Sigmoid colon (tissue), 7 donors: Measurements from ENCODE around the gene PEX14. TPM values are rescaled to one million over a fixed set of nuclear protein-coding genes. Genes with fewer than 3 reads are reported as not detected.
A peak's percentile ranks its signal among the peaks of the same experiment; 100 is the strongest.

Experiments
- DNase-seq: peaks from one replicate; pipeline ENCODE4 v3.0.0-alpha.2; 2019
- H3K27ac ChIP-seq, 4 donors: fragments of 200-600 bp; sonication (generic); one replicate each; pipeline ENCODE4 v1.5.1; 2016 to 2019; ENCODE audit warnings: mild to moderate bottlenecking in 1 of 4
- H3K27me3 ChIP-seq, 3 donors: fragments of 200-600 bp; sonication (generic); one replicate each; pipeline ENCODE4 v1.5.1; 2019; ENCODE audit warnings: mild to moderate bottlenecking in 1 of 3
- H3K36me3 ChIP-seq, 4 donors: fragments of 200-600 bp; sonication (generic); one replicate each; pipeline ENCODE4 v1.5.1; 2016 to 2019
- H3K4me1 ChIP-seq, 4 donors: fragments of 200-600 bp; sonication (generic); one replicate each; pipeline ENCODE4 v1.5.1; 2017 to 2019
- H3K4me3 ChIP-seq, 4 donors: fragments of 200-600 bp; sonication (generic); one replicate each; pipeline ENCODE4 v1.5.1; 2017 to 2019; ENCODE audit warnings: mild to moderate bottlenecking in 2 of 4, moderate library complexity in 1 of 4
- H3K9me3 ChIP-seq, 4 donors: fragments of 200-600 bp in 3 of 4; sonication (generic) in 3 of 4; one replicate each; pipeline versions ENCODE4 v1.5.1 to v1.6.1; 2013 to 2019
- EP300 ChIP-seq, 4 donors: sonication (generic); formaldehyde crosslinking; IDR thresholded peaks; one replicate each; pipeline ENCODE4 v1.6.1; 2017; ENCODE audit warnings: antibody characterized with exemption in 4 of 4
- POLR2A ChIP-seq, 2 donors: fragments of 450-650 bp; IDR thresholded peaks; one replicate each; pipeline ENCODE4 v1.6.1; 2016; ENCODE audit warnings: antibody characterized with exemption in 2 of 2, mild to moderate bottlenecking in 2 of 2, moderate library complexity in 2 of 2
- POLR2AphosphoS5 ChIP-seq, 4 donors: sonication (generic); formaldehyde crosslinking; IDR thresholded peaks; one replicate each; pipeline ENCODE4 v1.6.1; 2017; ENCODE audit warnings: antibody characterized with exemption in 4 of 4
- WGBS, 2 donors: extraction: QIAGEN DNeasy Blood & Tissue Kit; methylation state at CpG; one replicate each; pipeline ENCODE4 v1.1.7; 2013; 5-methylcytosine and 5-hydroxymethylcytosine counted together
- intact Hi-C: fragments of 100-400 bp; cut with DNase I; formaldehyde crosslinking; loops from one replicate; pipeline ENCODE4 v1.15.1; 2023
- polyA plus RNA-seq, 3 donors: library from polyadenylated mRNA; stranded (reverse); fragments of 200-250 nt; gene quantifications; one replicate each; pipeline ENCODE4 v1.2.3, GENCODE V29; 2013
- total RNA-seq, 4 donors: library from RNA; depleted of rRNA; stranded (reverse); fragments of >200 nt; gene quantifications; one replicate each; pipeline ENCODE4 v1.1.0, GENCODE V29; 2016
- TF ChIP-seq, protein P1 (sequence below), 4 experiments: fragments of 450-650 bp in 3 of 4; fragments of 200-600 bp in 1 of 4; IDR thresholded peaks; one replicate each; pipeline ENCODE4 v1.5.1; 2016 to 2019; ENCODE audit warnings: antibody characterized with exemption in 4 of 4, mild to moderate bottlenecking in 3 of 4, moderate library complexity in 2 of 4
- donor health status: healthy with polysubstance abuse.
- donor health status: Bipolar disorder and iron deficiency.
- donor health status: healthy.

The PEX14 gene
- total and polyA plus RNA-seq, 7 donors = 8.3 to 23.3 (median 14.4) TPM

DNA sequence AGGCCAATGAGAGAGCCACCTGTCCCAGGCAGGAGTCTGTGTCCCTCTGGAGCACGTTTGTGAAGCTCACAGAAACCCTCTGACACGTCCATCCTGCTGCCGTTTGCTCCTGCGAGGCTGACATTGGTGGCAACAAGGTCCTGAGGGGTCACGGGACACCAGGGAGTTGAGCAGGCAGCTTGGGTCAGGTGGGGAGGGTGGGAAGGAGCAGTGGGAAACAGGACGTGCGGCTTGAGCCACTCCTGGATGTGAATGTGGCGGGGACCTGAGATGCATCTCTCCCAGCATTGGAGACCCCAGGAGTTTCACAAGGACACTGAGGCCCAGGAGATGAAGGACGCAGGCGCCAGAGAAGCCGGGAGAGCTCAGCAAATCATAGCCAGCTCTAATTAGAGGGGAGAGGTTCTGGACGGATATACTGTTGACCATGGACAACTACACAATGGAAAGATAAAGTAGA lies 149.0 kb downstream of the PEX14 start:
- TF ChIP-seq, protein P1, sequence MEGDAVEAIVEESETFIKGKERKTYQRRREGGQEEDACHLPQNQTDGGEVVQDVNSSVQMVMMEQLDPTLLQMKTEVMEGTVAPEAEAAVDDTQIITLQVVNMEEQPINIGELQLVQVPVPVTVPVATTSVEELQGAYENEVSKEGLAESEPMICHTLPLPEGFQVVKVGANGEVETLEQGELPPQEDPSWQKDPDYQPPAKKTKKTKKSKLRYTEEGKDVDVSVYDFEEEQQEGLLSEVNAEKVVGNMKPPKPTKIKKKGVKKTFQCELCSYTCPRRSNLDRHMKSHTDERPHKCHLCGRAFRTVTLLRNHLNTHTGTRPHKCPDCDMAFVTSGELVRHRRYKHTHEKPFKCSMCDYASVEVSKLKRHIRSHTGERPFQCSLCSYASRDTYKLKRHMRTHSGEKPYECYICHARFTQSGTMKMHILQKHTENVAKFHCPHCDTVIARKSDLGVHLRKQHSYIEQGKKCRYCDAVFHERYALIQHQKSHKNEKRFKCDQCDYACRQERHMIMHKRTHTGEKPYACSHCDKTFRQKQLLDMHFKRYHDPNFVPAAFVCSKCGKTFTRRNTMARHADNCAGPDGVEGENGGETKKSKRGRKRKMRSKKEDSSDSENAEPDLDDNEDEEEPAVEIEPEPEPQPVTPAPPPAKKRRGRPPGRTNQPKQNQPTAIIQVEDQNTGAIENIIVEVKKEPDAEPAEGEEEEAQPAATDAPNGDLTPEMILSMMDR (IDR thresholded peaks at IDR 0.05) = no peak
- TF ChIP-seq POLR2AphosphoS5 (IDR thresholded peaks at IDR 0.05) (no peak), POLR2A (IDR thresholded peaks at IDR 0.05) (no peak), EP300 (IDR thresholded peaks at IDR 0.05) (no peak)
- no peak overlapping the region for H3K4me3 ChIP-seq
- no peaks in the 10 kb centered on the region for H3K9me3 ChIP-seq
- peaks cover 0 to 16% (median 4%) of the 10 kb centered on the region in 4 donors for H3K36me3 ChIP-seq
- H3K27me3 ChIP-seq = no peaks in the 10 kb centered on the region
- no peak for DNase-seq
- H3K4me1 ChIP-seq = peaks cover 0 to 7% (median 6%) of the 10 kb centered on the region in 4 donors
- WGBS, 2 donors = 95 to 96% methylated on average over 12 of the region's 12 CpGs
- H3K27ac ChIP-seq = peak overlapping the region in 1 of 4 donors; percentile 30
- intact Hi-C loops = loop anchor here (10.0 kb wide), 1 partner anchor 231 kb away; no protein-coding TSS in a partner anchor

DNA sequence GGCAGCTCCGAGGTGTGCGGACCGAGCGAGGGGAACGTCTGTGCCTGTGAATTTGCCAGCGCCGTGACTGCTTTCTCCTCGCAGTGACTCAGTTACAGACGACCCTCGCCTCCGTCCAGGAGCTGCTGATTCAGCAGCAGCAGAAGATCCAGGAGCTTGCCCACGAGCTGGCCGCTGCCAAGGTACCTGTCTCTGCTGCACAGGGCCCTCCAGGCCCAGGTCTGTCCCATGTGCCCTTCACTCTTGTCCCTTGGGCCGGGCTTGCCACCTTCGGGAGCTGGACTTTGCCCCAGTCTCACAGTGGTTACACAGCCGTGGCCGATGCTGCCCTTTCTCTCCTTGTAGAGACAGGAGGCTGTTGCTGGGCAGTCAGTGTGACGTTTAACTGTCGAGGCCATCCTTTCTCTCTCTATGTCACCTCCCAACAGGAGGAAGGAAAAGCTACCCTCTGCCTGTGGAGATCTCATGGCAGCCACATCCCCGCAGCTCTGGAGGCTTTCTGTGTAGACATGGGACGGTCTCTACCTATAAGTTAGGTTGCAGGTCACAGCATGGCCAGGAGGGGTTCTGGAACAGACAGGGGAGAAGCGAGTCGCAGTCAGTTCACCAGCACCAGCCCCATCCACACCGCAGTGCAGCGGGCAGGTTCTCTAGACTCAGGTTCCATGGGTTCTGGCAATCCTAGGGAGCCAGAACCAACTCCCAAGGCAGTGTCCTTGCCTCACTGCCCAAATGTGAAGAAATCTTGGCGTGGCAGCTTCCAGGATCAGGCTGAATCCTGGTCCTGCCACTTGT lies 149.7 kb downstream of the PEX14 start:
- H3K4me3 ChIP-seq = no peak overlapping the region
- TF ChIP-seq, protein P1 (IDR thresholded peaks at IDR 0.05) = no peak
- TF ChIP-seq EP300 (IDR thresholded peaks at IDR 0.05) = no peak
- no peak for TF ChIP-seq POLR2AphosphoS5 (IDR thresholded peaks at IDR 0.05)
- TF ChIP-seq POLR2A (IDR thresholded peaks at IDR 0.05) = no peak
- H3K9me3 ChIP-seq = no peaks in the 10 kb centered on the region
- peaks cover 0 to 14% (median 13%) of the 10 kb centered on the region in 4 donors for H3K4me1 ChIP-seq
- intact Hi-C loops = loop anchor here (10.0 kb wide), 1 partner anchor 230 kb away; no protein-coding TSS in a partner anchor
- no peaks in the 10 kb centered on the region for H3K27me3 ChIP-seq
- no peak overlapping the region for H3K27ac ChIP-seq
- H3K36me3 ChIP-seq = peaks cover 0 to 17% (median 4%) of the 10 kb centered on the region in 4 donors
- peak; percentile 63 for DNase-seq
- WGBS, 2 donors = 91 to 96% methylated on average over 26 of the region's 26 CpGs

DNA sequence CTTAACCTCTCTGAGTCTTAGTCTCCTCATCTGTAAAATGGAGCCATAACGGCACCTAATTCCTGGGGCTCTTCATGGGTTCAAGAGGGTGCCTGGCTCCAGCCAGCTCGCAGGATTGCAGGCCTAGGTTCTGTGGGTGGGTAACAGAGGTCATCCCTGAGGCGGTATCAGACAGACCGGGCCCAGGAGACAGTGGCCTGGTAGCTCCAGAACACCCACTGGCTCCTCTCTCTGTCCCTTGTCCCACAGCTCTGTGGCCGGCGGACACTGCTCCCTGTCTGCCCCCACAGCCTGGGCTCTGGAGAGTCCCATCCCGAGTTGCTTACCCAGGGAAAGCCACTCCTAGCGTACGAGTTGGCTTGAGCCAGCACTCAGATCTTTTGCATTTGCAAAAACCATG lies 150.3 kb downstream of the PEX14 start:
- 94% methylated on average over 9 of the region's 9 CpGs for WGBS, 2 donors
- TF ChIP-seq POLR2A (IDR thresholded peaks at IDR 0.05) = no peak
- TF ChIP-seq EP300 (IDR thresholded peaks at IDR 0.05) = no peak
- TF ChIP-seq, protein P1 (IDR thresholded peaks at IDR 0.05) = no peak
- no peak for TF ChIP-seq POLR2AphosphoS5 (IDR thresholded peaks at IDR 0.05)
- no peaks in the 10 kb centered on the region for H3K9me3 ChIP-seq
- no peak overlapping the region for H3K4me3 ChIP-seq
- intact Hi-C loops = loop anchor here (10.0 kb wide), 1 partner anchor 230 kb away; no protein-coding TSS in a partner anchor
- peaks cover 0 to 17% (median 14%) of the 10 kb centered on the region in 4 donors for H3K4me1 ChIP-seq
- no peak overlapping the region for H3K27ac ChIP-seq
- peak; percentile 40 for DNase-seq
- H3K36me3 ChIP-seq = peaks cover 0 to 24% (median 6%) of the 10 kb centered on the region in 4 donors
- no peaks in the 10 kb centered on the region for H3K27me3 ChIP-seq

DNA sequence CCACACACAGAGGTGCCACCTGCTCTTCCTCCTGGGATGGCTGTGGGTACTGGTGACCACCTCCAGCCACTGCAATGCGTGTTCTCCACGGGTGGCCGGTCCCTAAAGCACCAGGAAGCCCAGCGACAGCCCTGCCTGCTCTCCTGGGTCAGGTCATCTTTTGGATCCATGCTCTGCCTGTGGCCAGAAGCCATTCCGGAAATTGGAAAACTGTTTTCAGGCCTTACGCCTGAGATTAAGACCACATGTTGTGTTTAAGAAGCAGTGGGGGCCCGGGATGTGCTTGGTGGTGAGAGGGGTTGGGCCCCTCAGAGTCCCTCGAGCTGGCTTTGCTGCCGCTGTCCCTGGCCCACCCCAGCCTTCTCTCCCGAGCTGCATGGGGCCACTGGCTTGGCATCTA lies 150.8 kb downstream of the PEX14 start:
- WGBS, 2 donors = 88 to 92% methylated on average over 10 of the region's 10 CpGs
- H3K36me3 ChIP-seq = peaks cover 0 to 28% (median 8%) of the 10 kb centered on the region in 4 donors
- H3K27ac ChIP-seq = peak overlapping the region in 1 of 4 donors; percentile 14
- no peak for TF ChIP-seq POLR2AphosphoS5 (IDR thresholded peaks at IDR 0.05)
- no peak for TF ChIP-seq EP300 (IDR thresholded peaks at IDR 0.05)
- TF ChIP-seq POLR2A (IDR thresholded peaks at IDR 0.05) = no peak
- TF ChIP-seq, protein P1 (IDR thresholded peaks at IDR 0.05) = no peak
- H3K4me3 ChIP-seq = no peak overlapping the region
- no peaks in the 10 kb centered on the region for H3K27me3 ChIP-seq
- DNase-seq = peak; percentile 52
- intact Hi-C loops = loop anchor here (10.0 kb wide), 1 partner anchor 229 kb away; no protein-coding TSS in a partner anchor
- peaks cover 0 to 21% (median 16%) of the 10 kb centered on the region in 4 donors for H3K4me1 ChIP-seq
- H3K9me3 ChIP-seq = no peaks in the 10 kb centered on the region
